Dedifferentiated amniotic fluid mesenchymal stem cell (primary cell): ENCODE results near the gene RAD18.

ENCODE experiments used
- DNase-seq: peaks from one replicate; pipeline ENCODE4 v3.0.0-alpha.2; 2016; ENCODE audit errors: extremely low spot score

Gene RAD18

GRCh38 chr3:8985411-8985831, 22.1 kb upstream of the RAD18 start:
- no peak for DNase-seq

GRCh38 chr3:8984526-8984925, 21.3 kb upstream of the RAD18 start:
- DNase-seq, result no peak

GRCh38 chr3:8984081-8984480, 20.8 kb upstream of the RAD18 start:
- DNase-seq, result no peak

- no peak for DNase-seq
These were observed 20.3 kb upstream of the RAD18 start for GRCh38 chr3:8983591-8983990.

GRCh38 chr3:8983026-8983425, 19.8 kb upstream of the RAD18 start:
- no peak for DNase-seq

GRCh38 chr3:8982509-8982908, 19.2 kb upstream of the RAD18 start:
- no peak for DNase-seq

- DNase-seq, result no peak
These were observed 18.4 kb upstream of the RAD18 start for GRCh38 chr3:8981700-8982099.

- no peak for DNase-seq
These were observed 18.0 kb upstream of the RAD18 start for GRCh38 chr3:8981296-8981695.

GRCh38 chr3:8980756-8981257, 17.5 kb upstream of the RAD18 start:
- no peak for DNase-seq

GRCh38 chr3:8979262-8979661, 16.0 kb upstream of the RAD18 start:
- no peak for DNase-seq

GRCh38 chr3:8978551-8978950, 15.3 kb upstream of the RAD18 start:
- no peak for DNase-seq

GRCh38 chr3:8976540-8977182, 13.4 kb upstream of the RAD18 start:
- DNase-seq, result no peak

- DNase-seq, result no peak
These were observed 12.1 kb upstream of the RAD18 start for GRCh38 chr3:8975081-8976020.

GRCh38 chr3:8974458-8974857, 11.2 kb upstream of the RAD18 start:
- no peak for DNase-seq

- DNase-seq, result no peak
These were observed 9.4 kb upstream of the RAD18 start for GRCh38 chr3:8972639-8973038.

GRCh38 chr3:8970971-8971589, 7.8 kb upstream of the RAD18 start:
- peak; percentile 66 for DNase-seq

- no peak for DNase-seq
These were observed 6.0 kb upstream of the RAD18 start for GRCh38 chr3:8969241-8969640.

GRCh38 chr3:8968375-8968882, 5.2 kb upstream of the RAD18 start:
- DNase-seq, result no peak

- DNase-seq, result no peak
These were observed 4.3 kb upstream of the RAD18 start for GRCh38 chr3:8967553-8967952.

- no peak for DNase-seq
These were observed 3.6 kb upstream of the RAD18 start for GRCh38 chr3:8966820-8967348.

- no peak for DNase-seq
These were observed 3.0 kb upstream of the RAD18 start for GRCh38 chr3:8966150-8966819.
